ENCODE measurements around the gene KIRREL3. TPM values are rescaled to one million over a fixed set of nuclear protein-coding genes. Genes with fewer than 3 reads are reported as not detected.

Gene KIRREL3
- total and polyA plus RNA-seq, 3 donors from 2014 or later, result 1.0 to 1.1 (median 1.1) TPM

DNA sequence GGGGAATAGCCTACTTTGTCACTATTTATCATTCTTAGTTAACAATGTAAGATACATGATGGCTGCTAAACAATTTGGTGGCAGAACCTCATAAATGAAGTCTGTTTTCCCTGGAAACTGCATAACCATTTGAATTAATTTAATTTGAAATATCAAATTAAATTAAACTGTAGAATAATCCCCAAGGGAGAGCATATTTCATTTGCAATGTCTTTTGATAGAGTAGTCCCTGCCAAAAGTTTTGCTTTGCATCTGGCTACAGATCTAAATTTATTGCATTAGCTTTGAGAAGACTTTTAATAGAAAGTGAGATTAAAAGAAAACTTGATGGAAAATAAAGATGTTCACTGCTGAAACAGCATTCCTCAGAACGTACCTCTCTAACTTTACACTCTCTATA, 246.6 kb downstream of the KIRREL3 start:
- intact Hi-C loops (cut with DNase I; ENCODE audit: low total_unique reads), result no loop called here
- H3K36me3 ChIP-seq (ENCODE audit: low read depth, missing control alignments), result no peaks in the 10 kb centered on the region
- H3K27me3 ChIP-seq, result no peaks in the 10 kb centered on the region
- no peak overlapping the region for H3K27ac ChIP-seq
- TF ChIP-seq, protein P1, sequence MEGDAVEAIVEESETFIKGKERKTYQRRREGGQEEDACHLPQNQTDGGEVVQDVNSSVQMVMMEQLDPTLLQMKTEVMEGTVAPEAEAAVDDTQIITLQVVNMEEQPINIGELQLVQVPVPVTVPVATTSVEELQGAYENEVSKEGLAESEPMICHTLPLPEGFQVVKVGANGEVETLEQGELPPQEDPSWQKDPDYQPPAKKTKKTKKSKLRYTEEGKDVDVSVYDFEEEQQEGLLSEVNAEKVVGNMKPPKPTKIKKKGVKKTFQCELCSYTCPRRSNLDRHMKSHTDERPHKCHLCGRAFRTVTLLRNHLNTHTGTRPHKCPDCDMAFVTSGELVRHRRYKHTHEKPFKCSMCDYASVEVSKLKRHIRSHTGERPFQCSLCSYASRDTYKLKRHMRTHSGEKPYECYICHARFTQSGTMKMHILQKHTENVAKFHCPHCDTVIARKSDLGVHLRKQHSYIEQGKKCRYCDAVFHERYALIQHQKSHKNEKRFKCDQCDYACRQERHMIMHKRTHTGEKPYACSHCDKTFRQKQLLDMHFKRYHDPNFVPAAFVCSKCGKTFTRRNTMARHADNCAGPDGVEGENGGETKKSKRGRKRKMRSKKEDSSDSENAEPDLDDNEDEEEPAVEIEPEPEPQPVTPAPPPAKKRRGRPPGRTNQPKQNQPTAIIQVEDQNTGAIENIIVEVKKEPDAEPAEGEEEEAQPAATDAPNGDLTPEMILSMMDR (IDR thresholded peaks at IDR 0.05), result no peak
- TF ChIP-seq POLR2A (IDR thresholded peaks at IDR 0.05), result no peak
- no peak overlapping the region for H3K4me3 ChIP-seq
- H3K4me1 ChIP-seq, result no peaks in the 10 kb centered on the region
- no peak for DNase-seq
- 87 to 90% methylated on average over 1 of the region's 1 CpG for WGBS, 2 donors
- no peaks in the 10 kb centered on the region for H3K9me3 ChIP-seq

DNA sequence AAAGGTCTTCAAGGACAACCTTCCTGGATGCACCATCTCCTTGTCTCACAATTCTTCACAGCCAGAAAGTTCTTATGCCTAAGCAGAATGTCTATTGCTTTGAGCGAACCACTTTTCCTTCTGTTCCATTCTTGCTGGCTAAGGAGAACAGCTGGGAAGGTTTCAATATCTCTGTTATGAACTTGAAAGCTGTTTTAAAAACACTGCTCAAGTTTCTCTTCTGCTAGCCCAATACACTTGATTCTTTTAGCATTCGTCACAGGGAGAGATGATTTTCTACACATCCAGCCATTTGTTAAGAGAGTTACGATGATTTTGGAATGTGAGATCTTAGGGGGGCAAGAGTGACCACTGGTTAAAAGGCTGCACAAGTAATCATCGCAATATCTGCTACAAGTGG, 249.3 kb downstream of the KIRREL3 start:
- intact Hi-C loops (cut with DNase I; ENCODE audit: low total_unique reads), result no loop called here
- 66% methylated on average over 4 of the region's 4 CpGs for WGBS, 2 donors

GRCh38 chr11:126748793-126749192, 251.8 kb downstream of the KIRREL3 start:
- no peaks in the 10 kb centered on the region for H3K27me3 ChIP-seq
- no peaks in the 10 kb centered on the region for H3K4me1 ChIP-seq
- DNase-seq, result no peak
- H3K27ac ChIP-seq, result no peak overlapping the region
- no peak overlapping the region for H3K4me3 ChIP-seq
- intact Hi-C loops (cut with DNase I; ENCODE audit: low total_unique reads), result no loop called here
- no peaks in the 10 kb centered on the region for H3K36me3 ChIP-seq (ENCODE audit: low read depth, missing control alignments)
- no peaks in the 10 kb centered on the region for H3K9me3 ChIP-seq
- whole genome bisulfite sequencing, 2 donors, result 57 to 64% methylated on average over 6 of the region's 6 CpGs
- TF ChIP-seq, protein P1 (IDR thresholded peaks at IDR 0.05), result no peak
- no peak for TF ChIP-seq POLR2A (IDR thresholded peaks at IDR 0.05)

More for the DNA sequence above, 249.3 kb downstream of the KIRREL3 start:
- Histone ChIP-seq H3K4me1 (no peaks in the 10 kb centered on the region), H3K36me3 (ENCODE audit: low read depth, missing control alignments) (no peaks in the 10 kb centered on the region), H3K9me3 (no peaks in the 10 kb centered on the region), H3K27ac (no peak overlapping the region), H3K4me3 (no peak overlapping the region), H3K27me3 (no peaks in the 10 kb centered on the region)
- no peak for DNase-seq
- no peak for TF ChIP-seq POLR2A (IDR thresholded peaks at IDR 0.05)
- TF ChIP-seq, protein P1 (IDR thresholded peaks at IDR 0.05), result no peak

DNA sequence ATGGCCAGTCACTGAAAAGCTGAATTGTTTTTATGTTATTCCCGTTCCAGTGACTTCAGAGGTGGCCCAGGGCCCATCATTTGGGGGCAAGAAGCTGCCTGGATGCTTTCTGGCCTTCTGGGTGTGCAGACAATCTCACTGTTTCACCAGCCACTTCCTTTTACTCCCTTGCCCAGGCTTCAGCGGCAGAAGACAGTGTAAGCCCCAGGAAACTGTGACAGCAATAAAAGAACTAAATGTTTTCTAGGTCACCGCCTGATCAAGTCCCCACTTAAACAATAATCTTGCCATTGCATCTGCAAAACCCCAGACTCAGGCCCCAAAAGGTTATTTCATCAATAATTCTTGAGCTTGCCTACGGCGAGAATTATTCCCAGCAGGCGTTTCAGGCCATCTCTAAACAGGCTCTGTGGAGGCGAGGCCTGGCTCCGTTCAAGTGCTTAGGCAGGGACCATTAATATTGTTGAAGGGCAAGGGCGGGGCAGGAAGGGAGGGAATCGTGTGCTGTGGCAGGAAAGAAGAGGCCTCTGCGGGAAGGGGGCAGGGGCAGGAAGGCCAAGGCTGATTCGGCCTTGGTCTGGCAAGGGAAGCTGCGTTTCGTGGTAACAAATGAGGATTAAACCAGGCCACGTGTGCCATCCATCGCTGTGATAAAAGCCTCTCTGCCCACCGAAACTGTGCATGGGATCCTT, 252.3 kb downstream of the KIRREL3 start:
- Histone ChIP-seq H3K4me3 (no peak overlapping the region), H3K9me3 (no peaks in the 10 kb centered on the region), H3K36me3 (ENCODE audit: low read depth, missing control alignments) (no peaks in the 10 kb centered on the region), H3K27ac (no peak overlapping the region), H3K4me1 (no peaks in the 10 kb centered on the region), H3K27me3 (no peaks in the 10 kb centered on the region)
- 50 to 52% methylated on average over 15 to 17 of the region's 17 CpGs for WGBS, 2 donors
- DNase-seq, result no peak
- intact Hi-C loops (cut with DNase I; ENCODE audit: low total_unique reads), result no loop called here
- TF ChIP-seq, protein P1 (IDR thresholded peaks at IDR 0.05), result no peak
- TF ChIP-seq POLR2A (IDR thresholded peaks at IDR 0.05), result no peak

DNA sequence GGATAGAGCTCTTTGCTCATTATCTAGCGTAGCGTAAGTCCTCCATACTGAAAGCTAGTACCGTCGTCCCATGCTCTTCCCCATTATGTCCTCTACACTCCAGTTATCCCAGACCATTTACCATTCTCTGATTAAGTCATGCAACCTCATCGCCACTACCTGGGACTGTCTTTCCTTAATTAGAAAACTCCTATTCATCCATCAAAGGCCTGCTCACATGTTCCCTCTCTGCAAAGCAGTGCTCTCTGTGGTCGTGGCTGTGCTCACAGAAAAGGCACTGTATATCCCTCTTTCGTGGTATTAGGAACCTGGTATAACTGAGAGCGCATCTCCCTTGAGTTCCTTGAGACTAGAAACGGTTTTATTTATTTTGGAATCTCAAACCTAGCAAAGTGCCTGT, 253.3 kb downstream of the KIRREL3 start:
- intact Hi-C loops (cut with DNase I; ENCODE audit: low total_unique reads), result no loop called here
- H3K9me3 ChIP-seq, result no peaks in the 10 kb centered on the region
- H3K4me1 ChIP-seq, result no peaks in the 10 kb centered on the region
- no peak overlapping the region for H3K4me3 ChIP-seq
- no peak overlapping the region for H3K27ac ChIP-seq
- 93 to 95% methylated on average over 9 of the region's 9 CpGs for WGBS, 2 donors
- H3K27me3 ChIP-seq, result no peaks in the 10 kb centered on the region
- H3K36me3 ChIP-seq (ENCODE audit: low read depth, missing control alignments), result no peaks in the 10 kb centered on the region
- TF ChIP-seq, protein P1 (IDR thresholded peaks at IDR 0.05), result no peak
- TF ChIP-seq POLR2A (IDR thresholded peaks at IDR 0.05), result no peak
- DNase-seq, result no peak

All from testis (tissue), 3 donors.